Measurements from ENCODE around the gene WDR7.

- TF ChIP-seq CTCF (IDR thresholded peaks at IDR 0.05), result no peak
- TF ChIP-seq POLR2A (IDR thresholded peaks at IDR 0.05), result no peak
Observed at GRCh38 chr18:56983275-56983992, 332.3 kb downstream of the WDR7 start.

Data from prostate gland (tissue), 2 donors.